ENCODE results near the gene FBXO2.

FBXO2 gene

GRCh38 chr1:11600836-11601235, 53.4 kb downstream of the FBXO2 start:
- H3K9me3 Mint-ChIP-seq, result peaks cover 4% of the 10 kb centered on the region
- H3K27ac Mint-ChIP-seq, result no peak overlapping the region
- H3K36me3 Mint-ChIP-seq (ENCODE audit: low read depth), result no peaks in the 10 kb centered on the region
- H3K4me3 Mint-ChIP-seq, result no peak overlapping the region
- peaks cover 27% of the 10 kb centered on the region for H3K27me3 Mint-ChIP-seq (ENCODE audit: low read depth, poor library complexity)
- no peak for DNase-seq
- peaks cover 3% of the 10 kb centered on the region for H3K4me1 Mint-ChIP-seq
- no peak for TF ChIP-seq CTCF (IDR thresholded peaks at IDR 0.05)

- Mint-ChIP-seq H3K9me3 (no peaks in the 10 kb centered on the region), H3K36me3 (ENCODE audit: low read depth) (no peaks in the 10 kb centered on the region), H3K27ac (no peak overlapping the region), H3K4me3 (no peak overlapping the region), H3K27me3 (ENCODE audit: low read depth, poor library complexity) (peaks cover 24% of the 10 kb centered on the region), H3K4me1 (peaks cover 3% of the 10 kb centered on the region)
- TF ChIP-seq CTCF (IDR thresholded peaks at IDR 0.05), result no peak
- DNase-seq, result no peak
These were observed 54.2 kb downstream of the FBXO2 start for GRCh38 chr1:11599891-11600576.

GRCh38 chr1:11598461-11598860, 55.8 kb downstream of the FBXO2 start:
- no peak for TF ChIP-seq CTCF (IDR thresholded peaks at IDR 0.05)

More at GRCh38 chr1:11598461-11598860, 55.8 kb downstream of the FBXO2 start:
- peaks cover 26% of the 10 kb centered on the region for H3K27me3 Mint-ChIP-seq (ENCODE audit: low read depth, poor library complexity)
- H3K36me3 Mint-ChIP-seq (ENCODE audit: low read depth), result no peaks in the 10 kb centered on the region
- peaks cover 7% of the 10 kb centered on the region for H3K4me1 Mint-ChIP-seq
- DNase-seq, result no peak
- H3K4me3 Mint-ChIP-seq, result no peak overlapping the region
- H3K9me3 Mint-ChIP-seq, result no peaks in the 10 kb centered on the region
- no peak overlapping the region for H3K27ac Mint-ChIP-seq

Measured in nephron progenitor cell (in vitro differentiated cells).